ENCODE data around the gene PLEKHA5.
"Not testable (repeated sequence)": the region's sequence is repeated elsewhere in the genome, so short reads cannot be mapped to it uniquely, and the experiment has no call there.

The PLEKHA5 gene

GRCh38 chr12:19129486-19130223 is at the start of gene PLEKHA5:
Gene PLEKHA5 (plus strand): TSS chr12:19129733. CDS start chr12:19129800, 67 bp downstream.
- peak; percentile 71 for DNase-seq

- no peak for DNase-seq
These were observed 48.6 kb upstream of the PLEKHA5 start for GRCh38 chr12:19080918-19081317.

- DNase-seq: no peak
These were observed 47.1 kb upstream of the PLEKHA5 start for GRCh38 chr12:19082365-19082911.

GRCh38 chr12:19084547-19084946 is 45.0 kb upstream of the PLEKHA5 start:
- no peak for DNase-seq

- DNase-seq: no peak
These were observed 44.4 kb upstream of the PLEKHA5 start for GRCh38 chr12:19085090-19085489.

- no peak for DNase-seq
These were observed 40.9 kb upstream of the PLEKHA5 start for GRCh38 chr12:19088606-19089005.

- not testable (repeated sequence) for DNase-seq
These were observed 37.1 kb upstream of the PLEKHA5 start for GRCh38 chr12:19092482-19092881.

- DNase-seq: no peak
These were observed 36.3 kb upstream of the PLEKHA5 start for GRCh38 chr12:19093218-19093617.

GRCh38 chr12:19095331-19095730 is 34.2 kb upstream of the PLEKHA5 start:
- no peak for DNase-seq

GRCh38 chr12:19095756-19096480 is 33.6 kb upstream of the PLEKHA5 start:
- no peak for DNase-seq

GRCh38 chr12:19105463-19105862 is 24.1 kb upstream of the PLEKHA5 start:
- DNase-seq: peak; percentile 36

- no peak for DNase-seq
These were observed 21.8 kb upstream of the PLEKHA5 start for GRCh38 chr12:19107750-19108149.

GRCh38 chr12:19110221-19110940 is 19.2 kb upstream of the PLEKHA5 start:
- no peak for DNase-seq

- DNase-seq: no peak
These were observed 16.1 kb upstream of the PLEKHA5 start for GRCh38 chr12:19113464-19113863.

GRCh38 chr12:19115285-19115684 is 14.2 kb upstream of the PLEKHA5 start:
- DNase-seq: no peak

- DNase-seq: no peak
These were observed 10.1 kb upstream of the PLEKHA5 start for GRCh38 chr12:19119440-19119839.

GRCh38 chr12:19120795-19121194 is 8.7 kb upstream of the PLEKHA5 start:
- DNase-seq: no peak

- DNase-seq: no peak
These were observed 8.0 kb upstream of the PLEKHA5 start for GRCh38 chr12:19121449-19122018.

GRCh38 chr12:19125325-19125724 is 4.2 kb upstream of the PLEKHA5 start:
- DNase-seq: no peak

GRCh38 chr12:19127270-19127669 is 2.3 kb upstream of the PLEKHA5 start:
- DNase-seq: no peak

- no peak for DNase-seq
These were observed 1.0 kb upstream of the PLEKHA5 start for GRCh38 chr12:19128485-19128884.

GRCh38 chr12:19129122-19129485 is 429 bp upstream of the PLEKHA5 start:
- DNase-seq: no peak

Data from NCI-H510A (cell line).